Gastroesophageal sphincter (tissue), 2 donors: ENCODE measurements around the gene DGKI.

ENCODE experiments used
- EP300 ChIP-seq: sonication (generic); formaldehyde crosslinking; IDR thresholded peaks from one replicate; pipeline ENCODE4 v1.6.1; 2017; ENCODE audit warnings: antibody characterized with exemption, mild to moderate bottlenecking
- POLR2A ChIP-seq, 2 donors: fragments of 450-650 bp; IDR thresholded peaks; one replicate each; pipeline ENCODE4 v1.6.1; 2017; ENCODE audit warnings: antibody characterized with exemption in 2 of 2, mild to moderate bottlenecking in 2 of 2, moderate library complexity in 1 of 2

DNA sequence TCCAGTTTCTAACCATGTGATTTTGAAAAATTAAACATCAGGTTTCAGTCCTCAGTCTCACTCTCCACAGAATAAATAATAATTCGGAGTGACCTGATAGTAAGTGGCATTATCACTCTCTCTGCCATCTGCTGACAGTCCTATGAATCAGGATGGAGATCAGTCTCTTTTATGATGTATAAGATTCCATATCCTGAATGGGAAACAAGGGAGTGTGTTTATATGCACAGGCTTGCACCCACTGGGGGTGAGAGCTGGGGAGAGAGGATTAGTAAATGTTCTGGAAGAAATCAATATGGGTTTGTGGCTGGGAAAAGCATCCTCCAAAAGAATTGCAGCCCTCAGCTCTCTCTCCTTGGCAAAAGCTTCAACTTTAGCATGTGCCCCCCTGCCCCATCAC lies 45.3 kb downstream of the DGKI start:
- TF ChIP-seq EP300: no peak
- no peak for TF ChIP-seq POLR2A (IDR thresholded peaks at IDR 0.05)
